NCI-H1930 (cell line): ENCODE measurements around the gene ZFHX3.
A peak's percentile ranks its signal among the peaks of the same experiment; 100 is the strongest.
"Not testable (repeated sequence)": the region's sequence is repeated elsewhere in the genome, so short reads cannot be mapped to it uniquely, and the experiment has no call there.

Source experiments
- DNase-seq, 2 experiments: peaks; one replicate each; lab custom pipeline; 2025; lab: John Stamatoyannopoulos, UW

Gene ZFHX3

DNA sequence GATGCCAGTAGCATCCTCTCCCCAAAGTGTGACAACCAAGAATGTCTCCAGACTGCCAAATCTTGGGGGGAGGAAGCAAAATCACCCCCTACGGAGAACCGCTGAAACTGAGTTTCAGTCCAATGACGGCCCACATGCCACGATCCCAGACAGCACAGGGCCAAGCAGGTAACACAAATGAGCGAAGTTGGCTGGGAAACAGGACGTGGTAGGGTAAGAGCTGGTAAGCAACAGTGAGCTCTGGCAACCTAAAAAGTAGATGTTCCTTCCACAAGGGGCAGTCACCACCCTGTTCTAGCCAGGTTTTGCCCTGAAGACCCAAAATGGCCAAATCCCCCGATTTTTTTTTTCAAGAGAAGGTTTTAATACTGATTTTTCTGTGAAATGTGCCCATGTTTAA, 25.4 kb downstream of the ZFHX3 start:
- no peak for DNase-seq

- no peak for DNase-seq
Measured at GRCh38 chr16:73021866-73022495, 25.9 kb downstream of the ZFHX3 start.

- DNase-seq, result peak; percentile 5 to 54
Measured at GRCh38 chr16:73020409-73020884, 27.5 kb downstream of the ZFHX3 start.

DNA sequence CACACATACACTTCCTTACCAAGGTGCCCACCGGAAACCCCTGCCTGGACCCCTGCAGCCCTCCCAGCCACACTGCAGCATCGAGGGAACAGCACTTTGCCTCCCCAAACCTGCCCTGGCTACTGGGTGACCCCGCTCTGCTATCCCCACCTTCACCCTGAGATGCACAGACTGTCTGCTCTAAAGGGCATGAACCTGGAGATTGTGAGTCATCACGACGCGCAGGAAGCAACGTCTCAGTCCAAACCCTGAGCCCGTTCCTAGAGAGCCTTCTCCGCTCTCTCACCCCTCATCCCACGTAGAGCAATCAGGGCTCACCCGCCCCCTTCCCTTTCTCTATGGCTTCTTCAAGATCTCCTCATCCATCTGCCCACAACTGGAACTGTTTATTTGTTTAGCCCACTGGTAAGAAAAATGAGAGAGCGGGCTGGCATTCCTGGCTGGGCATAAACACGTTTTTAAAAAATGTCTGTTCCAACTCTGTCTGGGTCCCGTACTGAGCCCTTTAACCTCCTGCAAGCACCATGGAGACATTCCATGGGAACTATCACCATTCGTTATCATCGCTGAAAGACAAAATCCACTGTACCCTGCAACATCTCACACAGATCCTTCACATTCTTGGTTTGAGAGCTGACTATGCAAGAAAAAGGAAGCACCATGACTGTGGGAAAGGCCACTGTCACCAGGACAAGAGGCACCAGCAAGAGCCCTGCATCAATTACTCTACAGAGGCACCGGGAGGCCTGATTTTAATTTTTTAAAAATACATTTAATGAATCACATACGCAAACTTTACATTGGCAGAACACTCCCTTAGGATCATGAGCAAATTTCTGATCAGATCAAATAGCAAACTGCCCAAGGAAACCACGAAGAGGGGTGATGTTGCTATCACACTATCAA, 28.2 kb downstream of the ZFHX3 start:
- DNase-seq, result no peak

GRCh38 chr16:73018821-73019456, 29.0 kb downstream of the ZFHX3 start:
- DNase-seq, result no peak

- no peak for DNase-seq
Measured at GRCh38 chr16:73017321-73017720, 30.6 kb downstream of the ZFHX3 start.

- DNase-seq, result no peak
Measured at GRCh38 chr16:73016488-73016830, 31.5 kb downstream of the ZFHX3 start.

DNA sequence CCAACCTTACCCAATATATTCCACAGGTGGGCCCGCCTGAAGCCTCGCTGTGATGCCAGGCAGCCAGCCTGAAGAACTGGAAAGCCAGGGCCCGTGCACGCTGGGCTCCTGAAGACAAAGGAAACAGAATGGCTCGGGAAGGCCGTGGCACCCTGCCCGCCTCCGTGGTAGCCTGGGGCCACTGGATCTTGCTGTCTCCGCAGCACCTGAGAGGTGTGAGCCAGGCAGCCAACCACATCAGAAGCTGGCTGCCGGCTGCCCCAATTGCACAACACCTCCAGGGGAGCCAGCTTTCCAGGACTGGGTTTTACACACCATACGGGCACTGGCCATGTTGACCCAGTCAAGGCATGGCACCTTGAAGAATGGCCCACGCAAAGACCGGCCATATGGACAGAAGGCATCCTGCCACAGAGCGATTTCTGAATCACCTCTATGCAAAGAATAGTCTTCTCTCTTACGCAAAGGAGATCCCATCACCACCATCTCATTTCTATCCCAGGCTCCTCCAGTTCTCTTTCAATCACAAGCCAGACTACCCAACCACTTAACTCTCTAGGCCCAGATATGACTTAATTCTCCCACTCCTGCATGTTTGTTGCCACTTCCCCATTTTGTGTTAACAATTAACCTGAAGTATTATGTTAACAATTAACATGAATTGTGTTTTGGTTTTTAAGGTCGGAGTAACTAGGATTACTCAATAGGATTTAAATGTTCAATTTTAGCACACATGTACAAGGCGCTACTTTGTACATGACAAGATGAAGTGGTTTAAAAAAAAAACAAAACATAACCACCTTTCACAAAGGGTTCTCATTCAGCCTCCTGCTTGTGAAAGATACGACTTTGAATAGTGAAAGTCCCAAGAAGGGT, 32.1 kb downstream of the ZFHX3 start:
- no peak for DNase-seq

DNA sequence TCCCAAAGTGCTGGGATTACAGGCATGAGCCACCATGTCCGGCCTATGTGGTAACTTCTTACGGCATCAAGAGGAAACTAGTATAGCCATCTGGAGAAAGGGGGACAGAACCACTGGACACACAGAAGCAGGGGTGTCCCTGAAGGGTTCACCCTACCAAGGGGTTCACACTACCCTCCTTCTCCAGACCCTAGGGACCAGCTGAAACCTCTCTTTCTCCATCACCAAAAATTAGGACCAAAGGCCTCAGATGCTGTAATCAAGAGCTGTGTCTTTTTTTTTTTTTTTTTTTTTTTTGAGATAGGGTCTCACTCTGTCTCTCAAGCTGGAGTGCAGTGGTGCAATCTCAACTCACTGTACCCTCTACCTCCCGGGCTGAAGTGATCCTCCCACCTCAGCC, 33.2 kb downstream of the ZFHX3 start:
- no peak for DNase-seq

DNA sequence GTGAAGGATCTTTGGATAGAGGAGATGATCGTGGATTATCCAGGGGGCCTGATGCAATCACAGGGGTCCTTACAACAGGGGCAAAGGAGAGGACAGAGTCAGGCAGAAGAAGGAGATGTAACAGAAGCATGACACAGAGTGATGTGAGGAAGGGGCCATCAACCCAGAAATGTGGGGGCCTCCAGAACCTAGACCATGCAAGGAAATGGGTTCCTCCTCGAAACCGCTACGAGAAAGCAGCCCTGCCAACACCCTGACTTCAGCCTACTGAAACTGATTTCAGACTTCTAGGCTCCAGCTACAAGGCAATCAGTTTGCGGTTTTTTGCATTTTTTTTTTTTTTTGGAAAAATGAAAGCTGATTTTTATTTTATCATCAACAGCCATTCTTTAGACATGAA, 34.0 kb downstream of the ZFHX3 start:
- no peak for DNase-seq

DNA sequence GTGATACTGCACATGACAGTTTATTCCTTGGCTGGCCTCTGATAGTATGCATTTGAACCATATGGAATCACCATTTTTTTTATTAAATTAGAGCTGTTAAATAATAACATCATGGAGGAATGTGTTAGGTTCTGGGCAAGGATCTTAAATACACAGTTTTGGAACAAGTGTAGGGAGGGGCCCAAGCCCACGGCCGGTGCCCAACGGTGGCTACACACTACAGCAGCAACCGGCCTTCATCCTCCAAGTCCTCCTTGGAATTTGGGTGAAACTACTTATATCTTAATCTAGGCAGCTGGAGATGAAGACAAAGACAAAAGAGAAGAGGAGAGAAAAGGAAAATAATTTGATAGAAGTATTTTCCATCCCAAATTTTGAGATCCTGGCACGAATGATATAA, 35.6 kb downstream of the ZFHX3 start:
- no peak for DNase-seq

DNA sequence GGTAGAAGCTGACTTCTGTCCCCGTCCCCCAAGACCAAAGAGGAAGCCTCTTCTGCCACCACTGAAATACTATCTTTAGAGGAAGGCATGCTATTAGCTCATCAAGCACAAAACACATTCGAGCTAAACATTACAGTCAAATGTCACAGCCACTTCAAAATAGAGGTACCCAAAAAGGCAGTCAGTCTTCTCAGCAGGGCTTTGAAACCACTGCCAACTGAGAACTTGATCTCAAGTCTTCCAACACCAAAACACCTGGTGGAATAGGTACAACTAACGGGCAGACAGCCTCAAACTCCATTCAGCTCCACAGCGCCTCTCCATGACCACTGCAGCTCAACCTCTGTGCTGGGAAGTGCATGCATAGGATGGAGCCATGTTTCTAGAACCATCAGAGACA, 36.0 kb downstream of the ZFHX3 start:
- no peak for DNase-seq

DNA sequence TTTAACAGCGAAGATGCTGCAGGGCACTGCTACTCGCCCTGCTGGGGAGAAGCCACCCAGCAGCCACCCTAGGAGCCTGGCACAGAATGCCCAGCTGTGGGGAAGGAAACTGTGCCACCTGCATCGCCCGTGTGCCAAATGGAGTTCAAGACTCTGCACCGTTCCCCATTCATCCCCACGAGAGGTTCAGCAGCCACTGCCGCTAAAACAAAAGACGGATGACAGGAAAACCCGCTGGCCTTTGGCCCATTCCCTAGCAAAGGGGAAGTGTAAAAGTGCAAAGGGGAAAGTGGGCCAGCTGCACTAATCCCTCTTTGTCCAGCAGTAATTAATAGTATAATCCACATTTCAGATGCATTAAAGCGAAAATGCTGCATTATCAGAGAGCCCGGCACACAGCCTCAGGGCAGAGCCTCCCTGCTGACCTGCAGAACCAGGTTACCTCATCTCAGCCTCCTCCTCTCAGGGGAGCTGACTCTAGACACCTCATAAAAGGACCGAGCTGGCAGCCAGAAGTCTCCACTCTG, 37.7 kb downstream of the ZFHX3 start:
- DNase-seq, result no peak

DNA sequence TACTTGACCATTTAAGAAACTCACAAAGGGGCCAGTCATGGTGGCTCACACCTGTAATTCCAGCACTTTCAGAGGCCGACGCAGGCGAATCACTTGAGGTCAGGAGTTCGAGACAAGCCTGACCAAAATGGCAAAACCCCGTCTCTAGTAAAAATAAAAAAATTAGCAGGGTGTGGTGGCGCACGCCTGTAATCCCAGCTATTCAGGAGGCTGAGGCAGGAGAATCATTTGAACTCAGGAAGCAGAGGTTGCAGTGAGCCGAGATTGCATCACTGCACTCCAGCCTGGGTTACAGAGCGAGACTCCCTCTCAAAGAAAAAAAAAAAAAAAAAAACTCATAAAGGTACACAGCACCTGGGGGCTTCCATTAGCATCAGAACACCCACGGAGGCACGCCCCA, 38.2 kb downstream of the ZFHX3 start:
- not testable (repeated sequence) for DNase-seq

- no peak for DNase-seq
Measured at GRCh38 chr16:73006026-73006425, 41.9 kb downstream of the ZFHX3 start.

GRCh38 chr16:73002866-73003265, 45.1 kb downstream of the ZFHX3 start:
- no peak for DNase-seq

- DNase-seq, result no peak
Measured at GRCh38 chr16:73000907-73001521, 46.9 kb downstream of the ZFHX3 start.

GRCh38 chr16:73000020-73000906, 47.7 kb downstream of the ZFHX3 start:
- no peak for DNase-seq

DNA sequence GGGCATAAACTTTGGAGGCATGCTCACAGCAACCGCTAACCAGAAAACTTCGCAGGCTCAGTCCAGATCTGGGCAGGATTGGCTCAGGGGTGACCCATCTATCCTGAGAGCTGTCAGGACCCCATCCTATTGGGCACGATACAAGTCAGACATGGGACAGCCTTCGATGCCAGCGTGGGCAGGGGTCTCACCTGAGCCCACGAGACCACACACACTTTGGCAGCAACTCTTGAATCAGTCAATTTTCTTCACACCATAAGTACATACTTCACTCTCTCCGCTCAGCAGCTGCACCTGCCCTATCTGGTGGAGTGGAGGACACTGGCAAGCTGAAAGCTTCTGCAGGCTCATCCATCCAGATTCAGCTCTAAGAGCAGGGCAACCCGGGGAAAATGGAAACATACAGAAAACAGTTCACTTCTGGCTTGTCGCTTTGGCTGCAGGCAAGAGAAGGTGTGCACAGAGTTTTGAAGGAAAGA, 48.3 kb downstream of the ZFHX3 start:
- DNase-seq, result no peak

DNA sequence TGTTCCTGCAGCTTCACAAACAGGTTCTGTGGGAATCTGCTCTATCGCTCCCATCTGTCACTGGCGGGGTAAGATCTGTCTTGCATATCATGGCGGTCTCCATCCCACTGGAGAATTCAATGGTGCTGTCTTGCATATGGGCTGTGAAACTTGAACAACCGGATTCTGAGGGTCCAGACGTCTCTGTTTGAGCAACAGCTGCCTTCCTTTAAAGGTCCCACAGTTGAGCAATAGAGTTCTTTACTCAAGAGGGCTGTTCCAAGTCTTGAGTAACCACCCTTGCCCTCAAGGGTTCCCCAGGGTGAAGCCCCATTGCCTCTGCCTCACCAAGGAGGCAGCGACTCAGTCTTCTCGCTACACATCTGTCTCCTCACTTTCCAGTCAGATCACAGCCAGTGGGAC, 50.8 kb downstream of the ZFHX3 start:
- no peak for DNase-seq
